HG03280 (cell line): Measurements from ENCODE around the gene RTL1.

Experiments used
- ATAC-seq: cut with Tn5 transposase; IDR thresholded peaks from one replicate; pipeline ENCODE4 v1.9.1; 2021; ENCODE audit warnings: mild to moderate bottlenecking, moderate library complexity; ENCODE audit not compliant: unreplicated experiment

The RTL1 gene

DNA sequence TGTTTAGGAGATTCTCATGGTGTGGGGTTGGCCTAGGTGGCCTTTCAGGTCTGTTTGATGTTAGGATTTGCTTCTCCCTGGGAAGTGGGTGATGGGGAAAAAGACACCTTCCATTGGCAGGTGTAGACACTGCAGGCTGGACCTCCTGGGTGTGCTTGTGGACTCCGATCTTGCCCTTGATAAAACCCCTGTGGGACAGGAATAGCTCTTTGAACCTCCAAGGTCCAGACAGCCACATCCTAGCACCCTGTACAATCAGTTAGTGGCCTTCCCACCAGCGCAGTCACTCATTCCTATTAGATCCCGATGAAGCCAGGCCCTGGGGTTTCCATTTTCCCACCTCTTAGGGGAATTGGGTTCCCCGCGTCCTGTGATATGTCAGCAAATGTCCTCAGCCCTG lies 49.1 kb downstream of the RTL1 start:
- no peak for ATAC-seq

DNA sequence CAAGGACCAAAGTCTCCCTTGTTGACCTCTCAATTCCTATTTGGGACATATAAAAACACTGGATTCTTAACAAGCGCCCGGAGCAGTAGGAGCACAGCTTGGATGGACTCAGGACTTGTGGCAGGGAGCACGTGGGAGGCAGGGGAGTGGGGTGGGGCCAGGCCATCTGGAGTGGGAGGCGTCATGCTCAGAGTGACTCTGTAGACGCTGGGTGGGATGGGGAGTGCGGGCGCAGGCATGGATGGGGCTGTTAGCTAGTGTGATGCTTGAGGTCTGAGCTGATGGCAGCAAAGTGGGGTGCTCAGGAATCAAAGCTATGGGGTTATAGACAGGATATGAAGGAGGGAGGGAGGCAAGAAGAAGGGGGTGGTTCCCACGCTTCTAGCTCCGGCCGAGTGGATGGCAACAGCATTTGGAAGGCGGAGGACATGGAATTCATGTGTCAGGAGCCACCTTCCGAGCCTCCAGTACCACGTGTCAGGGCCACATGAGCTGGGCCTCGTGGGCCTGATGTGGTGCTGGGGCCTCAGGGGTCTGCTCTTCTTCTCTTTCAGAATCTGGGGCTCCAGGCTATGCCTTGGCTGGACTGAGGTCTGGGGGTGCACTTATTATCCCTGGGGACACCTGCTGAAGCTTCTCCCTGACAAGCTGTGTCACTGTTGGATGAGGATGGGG lies 51.4 kb downstream of the RTL1 start:
- ATAC-seq: no peak

DNA sequence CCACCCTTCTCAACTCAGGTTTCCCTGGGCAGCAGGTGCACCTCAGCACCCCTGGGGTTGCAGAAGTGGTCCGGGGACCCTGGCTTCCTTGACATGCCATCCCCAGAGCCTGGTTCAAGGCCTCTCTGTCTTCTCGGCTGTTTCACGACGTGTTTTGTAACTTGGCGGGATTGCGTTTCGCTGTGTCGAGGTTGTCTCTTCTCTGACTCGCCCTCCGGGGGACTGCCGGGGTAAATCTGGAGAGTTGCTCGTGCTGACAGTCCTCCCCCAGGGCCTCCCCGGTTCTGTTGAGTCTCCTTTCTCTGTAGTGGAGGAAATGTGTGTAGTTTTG lies 52.0 kb downstream of the RTL1 start:
- ATAC-seq: no peak

DNA sequence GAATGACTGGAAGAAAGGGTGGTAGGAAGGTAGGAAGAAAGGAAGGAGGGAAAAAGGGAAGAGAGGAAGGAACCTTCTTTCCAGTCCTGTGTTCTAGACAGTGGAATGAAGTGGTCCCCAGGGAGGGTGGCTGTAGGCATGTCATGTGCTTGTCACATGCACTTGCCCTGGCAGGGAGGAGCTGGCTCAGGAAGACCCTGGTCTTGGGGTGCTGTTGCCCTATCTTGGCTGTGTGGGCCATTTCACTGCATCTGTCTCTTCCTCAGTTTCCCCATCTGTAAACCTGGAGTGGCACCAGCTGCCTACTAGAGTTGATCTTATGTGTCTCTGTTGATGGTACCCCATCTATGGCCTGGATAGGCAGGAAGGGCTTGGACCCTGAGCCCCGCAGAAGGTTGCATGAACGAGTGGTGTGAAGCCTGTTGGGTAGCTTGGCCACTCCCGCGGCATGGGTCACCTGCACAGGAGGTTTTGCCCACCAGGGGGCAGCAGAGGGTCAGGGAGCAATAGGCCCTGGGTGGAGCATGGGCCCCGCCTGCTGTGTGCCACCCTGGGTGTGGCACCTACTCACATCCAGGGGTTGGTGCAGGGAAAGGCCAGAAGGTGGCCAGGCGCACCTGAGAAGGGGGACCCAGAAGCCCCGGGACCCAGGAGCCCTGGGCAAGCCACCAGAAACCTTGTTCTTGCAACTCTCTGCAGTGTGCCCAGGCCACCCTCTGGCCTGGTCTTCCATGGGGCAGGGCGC lies 52.5 kb downstream of the RTL1 start:
- ATAC-seq: peak; percentile 69

DNA sequence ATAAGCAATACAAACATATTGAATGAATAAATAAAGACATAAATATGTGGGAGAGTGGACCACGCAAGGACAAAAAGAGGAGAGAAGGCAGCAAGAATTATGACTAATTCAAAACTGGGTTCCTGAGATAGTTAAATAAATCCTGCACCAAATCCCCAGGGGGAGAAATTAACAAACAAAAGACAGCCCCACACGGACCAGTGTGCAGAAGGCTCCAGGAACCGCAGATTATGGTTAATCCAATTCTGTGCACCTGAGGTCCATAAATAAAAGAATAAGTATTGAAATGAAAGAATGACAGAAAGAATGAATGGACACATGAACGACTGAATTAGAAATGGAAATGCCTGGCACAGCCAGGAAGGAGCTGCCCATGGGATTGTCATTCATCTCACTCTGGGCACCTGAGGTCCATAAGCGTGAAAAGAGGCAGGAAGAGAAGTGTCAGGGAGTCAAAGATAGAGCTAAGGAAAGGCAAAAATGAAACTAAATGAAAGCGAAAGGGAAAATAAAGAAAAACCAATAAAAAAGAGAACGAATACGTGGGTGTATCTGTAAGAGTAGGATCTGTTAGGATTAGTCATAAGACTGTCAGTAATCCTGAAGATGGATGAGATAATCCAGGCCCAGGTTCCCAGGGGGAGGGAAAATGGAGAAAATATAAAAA lies 54.3 kb downstream of the RTL1 start:
- no peak for ATAC-seq

DNA sequence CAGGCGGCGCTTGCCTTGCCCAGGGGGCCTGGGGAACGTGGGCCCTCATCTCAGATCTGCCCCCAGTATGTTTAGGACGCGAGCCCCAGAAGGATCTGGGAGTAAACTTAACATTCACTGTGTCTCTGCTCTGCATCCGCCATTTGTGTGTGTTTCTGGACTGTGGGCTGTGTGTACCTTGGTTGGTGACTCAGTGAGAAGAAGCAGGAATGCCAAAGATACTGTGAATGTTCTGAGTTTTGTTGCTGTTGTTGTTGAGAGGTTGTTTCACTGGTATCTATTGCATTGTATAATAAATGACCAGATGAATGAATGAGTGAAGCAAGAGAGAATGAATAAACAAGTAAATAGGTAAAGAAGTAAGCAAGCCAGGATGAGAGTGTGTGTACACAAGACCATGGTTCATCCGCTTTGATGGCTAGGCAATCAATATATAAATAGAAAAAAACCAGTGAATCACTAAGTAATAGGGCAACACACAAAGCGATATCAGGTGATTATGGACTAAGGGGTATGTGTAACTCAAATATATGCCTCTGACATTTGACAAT lies 57.1 kb downstream of the RTL1 start:
- no peak for ATAC-seq

DNA sequence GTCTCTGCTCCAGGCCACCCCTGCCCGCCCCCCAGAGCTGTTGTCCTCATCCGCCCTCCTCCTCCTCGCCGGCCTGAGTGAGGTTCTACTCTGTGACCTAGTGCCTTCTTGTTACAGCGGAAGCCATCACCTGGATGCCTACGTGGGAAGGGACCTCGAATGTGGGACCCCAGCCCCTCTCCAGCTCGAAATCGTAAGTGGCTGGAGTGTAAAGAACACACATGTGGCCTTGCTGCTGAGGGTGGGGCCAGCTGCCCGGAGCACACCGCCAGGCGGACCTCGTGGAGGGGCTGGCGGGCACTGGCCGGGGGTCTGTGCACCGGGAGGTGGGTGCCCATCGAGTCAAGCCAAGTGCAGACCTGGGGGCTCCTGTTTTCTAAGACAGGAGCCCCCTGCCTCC lies 58.2 kb downstream of the RTL1 start:
- ATAC-seq: no peak

DNA sequence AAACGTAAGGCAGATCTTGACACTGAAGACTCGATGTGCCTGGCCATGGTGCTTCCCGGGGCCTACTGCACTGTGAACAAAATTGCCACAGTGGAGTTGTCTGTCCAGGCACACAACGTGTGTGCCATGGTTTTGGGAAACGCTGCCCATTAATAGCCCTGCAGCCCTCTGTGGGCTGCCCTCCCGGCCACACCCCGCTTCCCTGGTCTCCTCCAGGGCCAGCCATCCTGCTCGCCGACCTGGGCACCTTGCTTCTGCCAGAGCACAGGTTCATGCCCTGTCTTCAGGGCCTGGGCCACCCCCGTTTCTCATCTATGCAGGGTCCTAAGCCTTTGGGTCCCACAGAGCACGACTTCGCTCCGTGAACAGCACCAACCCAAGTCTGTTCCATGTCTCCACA lies 58.7 kb downstream of the RTL1 start:
- no peak for ATAC-seq

DNA sequence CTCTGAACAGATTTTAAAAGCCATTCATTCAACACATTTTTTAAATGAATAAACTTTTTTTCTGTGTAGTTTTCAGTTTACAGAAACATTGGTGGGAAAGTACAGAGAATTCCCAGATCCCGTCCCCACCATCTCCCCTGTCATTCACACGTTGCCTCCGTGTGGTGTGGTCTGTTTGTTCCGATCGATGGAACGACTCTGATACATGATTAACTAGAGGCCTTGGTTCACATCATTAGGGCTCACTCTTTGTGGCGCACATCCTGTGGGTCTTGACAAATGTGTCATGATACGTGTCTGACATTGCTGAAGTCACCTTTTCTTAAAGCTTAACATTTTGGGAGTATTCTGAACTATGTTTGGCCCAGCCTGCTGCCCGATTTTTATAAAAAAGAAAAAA lies 59.1 kb downstream of the RTL1 start:
- ATAC-seq: no peak

DNA sequence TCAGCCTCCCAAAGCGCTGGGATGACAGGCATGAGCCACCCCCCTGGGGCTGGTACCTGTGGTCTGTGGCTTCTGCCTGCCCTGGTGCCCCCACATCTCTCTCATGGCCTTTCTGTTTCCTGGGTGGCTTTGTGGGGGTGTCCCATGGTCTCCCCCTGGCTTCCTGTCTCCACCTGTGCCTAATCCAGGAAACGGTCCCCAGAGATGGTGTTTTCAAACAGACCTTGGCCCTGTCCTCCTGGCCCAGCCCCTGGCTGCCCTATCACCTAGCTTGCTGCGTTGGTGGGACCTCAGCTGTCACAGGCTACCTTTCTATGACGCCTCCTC lies 59.5 kb downstream of the RTL1 start:
- ATAC-seq: no peak

DNA sequence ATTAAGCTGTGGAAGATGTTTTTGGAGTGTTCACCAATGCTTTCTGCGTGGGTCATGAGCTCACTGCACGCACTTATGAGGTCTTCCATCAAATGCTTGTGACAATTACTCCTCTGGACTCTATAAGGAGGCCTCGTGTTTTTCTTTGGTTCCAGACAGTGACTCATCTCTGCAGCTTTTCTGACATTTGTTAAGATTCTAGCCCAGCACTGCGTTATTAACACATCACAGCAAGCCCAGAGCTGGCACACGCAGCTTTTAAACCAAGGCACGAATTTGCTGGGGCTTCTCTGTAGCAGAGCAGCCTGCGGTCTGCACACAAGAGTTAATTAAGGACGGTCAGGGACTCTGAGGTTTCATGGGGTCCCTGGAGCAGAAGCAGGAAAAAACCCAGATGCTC lies 60.7 kb downstream of the RTL1 start:
- ATAC-seq: no peak

DNA sequence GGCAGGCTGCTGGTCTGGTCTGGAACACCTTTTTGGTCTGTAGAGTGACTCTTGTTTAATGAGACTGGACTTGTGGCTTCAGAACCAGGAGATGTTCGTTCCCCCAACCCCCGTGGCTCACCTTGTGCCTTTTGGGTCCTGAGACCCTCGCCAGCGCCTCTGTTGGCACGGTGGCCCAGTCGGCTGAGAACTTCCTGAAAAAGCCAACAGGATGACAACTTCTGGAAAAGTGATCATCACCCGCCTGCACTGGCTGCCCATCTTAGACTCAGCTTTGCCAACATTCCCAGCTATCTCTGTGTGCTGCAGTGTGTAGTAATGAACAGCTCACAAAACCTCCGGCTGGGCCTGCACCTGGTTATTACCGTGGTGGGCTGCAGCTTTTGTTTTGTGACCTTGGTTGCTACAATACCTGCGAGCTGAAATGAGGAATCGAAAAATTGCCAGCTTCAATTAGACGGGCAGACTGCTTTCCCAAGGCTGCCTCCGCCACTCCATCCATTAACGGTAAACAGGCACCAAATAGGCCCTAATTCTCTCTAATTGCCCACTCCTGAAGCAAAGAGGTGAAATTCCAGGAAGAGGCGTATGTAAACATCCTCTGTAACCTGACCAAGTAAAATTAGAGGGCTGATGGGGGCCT lies 61.6 kb downstream of the RTL1 start:
- no peak for ATAC-seq

DNA sequence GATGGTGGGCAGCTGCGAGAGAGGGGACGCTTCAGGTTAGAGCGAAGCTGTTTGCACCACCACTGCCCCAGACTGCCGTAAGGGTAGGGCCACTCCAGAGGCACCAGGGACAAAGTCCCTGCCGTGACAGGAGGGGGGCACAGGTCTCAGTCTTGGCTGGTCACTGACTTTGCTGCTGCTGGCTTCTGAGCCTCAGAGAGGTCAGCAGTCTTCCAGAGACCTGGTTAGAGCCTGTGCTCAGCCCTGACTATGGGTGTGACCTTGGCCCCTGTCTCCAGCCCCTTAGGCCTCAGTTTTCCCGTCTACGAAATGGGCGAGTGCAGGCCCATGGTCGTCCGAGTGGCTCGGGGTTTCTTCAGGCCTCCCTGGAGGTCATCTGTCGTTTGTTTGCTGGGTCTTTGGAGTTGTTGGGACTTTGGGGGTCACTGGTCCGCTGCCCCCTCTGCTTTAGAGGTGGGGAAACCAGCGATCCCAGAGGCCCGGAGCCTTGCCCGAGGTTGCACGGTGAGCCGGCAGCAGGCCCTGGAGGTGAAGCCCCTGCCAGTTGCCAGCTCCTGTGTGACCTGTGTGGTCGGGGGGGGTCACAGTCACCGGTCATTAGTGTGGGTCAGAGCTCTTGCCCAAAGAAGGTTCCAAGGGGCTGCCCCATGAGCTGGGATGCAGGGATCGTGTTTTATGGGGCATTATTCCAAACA lies 62.3 kb downstream of the RTL1 start:
- ATAC-seq: no peak

DNA sequence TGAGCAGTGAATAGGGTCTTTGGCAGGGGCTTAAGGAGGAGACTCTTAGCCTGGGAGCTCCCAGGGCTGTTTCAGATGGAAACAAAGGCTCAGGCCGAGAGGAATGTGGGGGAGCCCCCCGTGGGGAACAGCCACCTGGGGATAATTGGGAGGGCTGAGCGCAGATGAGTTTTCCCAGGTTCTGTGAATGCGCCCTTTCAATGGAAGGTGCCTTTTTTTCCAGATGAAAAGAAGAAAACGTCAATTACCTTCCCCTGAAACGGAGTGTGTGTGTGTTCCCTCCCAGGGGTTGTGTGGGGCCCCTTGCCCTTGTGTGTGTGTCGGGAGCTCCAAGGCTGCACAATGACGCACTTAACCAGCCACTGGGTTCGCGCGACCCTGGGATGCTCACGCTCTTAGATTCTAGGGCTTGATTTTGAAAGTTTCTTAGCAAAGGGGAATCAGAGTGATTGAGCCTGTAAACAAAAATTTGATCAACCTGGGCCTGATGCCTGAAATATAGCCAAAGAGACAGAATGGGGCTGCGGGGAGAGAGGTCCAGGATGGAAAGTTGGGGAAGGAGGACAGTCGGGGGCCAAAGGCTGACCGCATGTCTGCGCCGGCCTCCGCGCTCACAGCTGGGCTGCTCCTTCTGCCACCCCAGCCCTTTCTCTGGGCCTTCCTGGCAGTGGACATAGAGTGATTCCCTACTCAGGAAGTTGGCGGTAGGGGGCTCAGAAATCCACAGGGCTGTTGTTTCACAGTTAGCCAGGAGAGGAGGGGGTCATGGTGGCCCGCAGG lies 63.0 kb downstream of the RTL1 start:
- no peak for ATAC-seq

DNA sequence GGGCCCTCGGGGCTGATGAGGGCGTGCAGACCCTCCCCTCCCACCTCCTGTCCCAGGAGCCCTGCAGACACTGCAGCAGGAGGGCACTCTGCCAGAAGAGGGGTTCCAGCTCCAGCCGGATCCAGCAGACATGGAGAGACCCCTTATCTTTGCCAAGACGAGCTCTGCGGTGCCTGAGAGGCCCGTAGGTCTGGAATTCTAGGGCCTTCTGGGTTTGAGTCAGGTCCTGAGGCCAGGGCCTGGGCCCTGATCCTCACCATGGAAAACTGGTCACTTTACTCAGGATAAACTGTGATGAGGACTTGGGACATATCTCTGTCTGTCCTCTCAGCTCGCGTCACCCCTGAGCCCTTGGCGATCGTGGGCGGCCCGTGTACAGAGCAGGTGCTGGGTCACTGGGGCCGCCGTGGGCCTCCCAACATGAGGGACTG lies 63.8 kb downstream of the RTL1 start:
- no peak for ATAC-seq

DNA sequence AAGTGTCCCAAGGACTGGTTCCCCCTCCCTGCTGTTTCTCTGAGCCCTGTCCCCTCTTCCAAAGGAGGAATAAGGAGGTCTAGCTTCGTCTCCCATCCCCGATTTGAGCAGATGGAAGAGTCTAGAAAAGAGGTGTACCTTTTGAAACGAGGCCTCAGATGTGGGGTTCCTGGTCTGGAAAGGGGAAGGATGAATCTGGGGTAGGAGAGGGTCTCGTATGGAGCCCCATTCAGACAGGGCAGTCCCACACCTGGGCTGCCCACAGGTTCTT lies 64.3 kb downstream of the RTL1 start:
- ATAC-seq: no peak

DNA sequence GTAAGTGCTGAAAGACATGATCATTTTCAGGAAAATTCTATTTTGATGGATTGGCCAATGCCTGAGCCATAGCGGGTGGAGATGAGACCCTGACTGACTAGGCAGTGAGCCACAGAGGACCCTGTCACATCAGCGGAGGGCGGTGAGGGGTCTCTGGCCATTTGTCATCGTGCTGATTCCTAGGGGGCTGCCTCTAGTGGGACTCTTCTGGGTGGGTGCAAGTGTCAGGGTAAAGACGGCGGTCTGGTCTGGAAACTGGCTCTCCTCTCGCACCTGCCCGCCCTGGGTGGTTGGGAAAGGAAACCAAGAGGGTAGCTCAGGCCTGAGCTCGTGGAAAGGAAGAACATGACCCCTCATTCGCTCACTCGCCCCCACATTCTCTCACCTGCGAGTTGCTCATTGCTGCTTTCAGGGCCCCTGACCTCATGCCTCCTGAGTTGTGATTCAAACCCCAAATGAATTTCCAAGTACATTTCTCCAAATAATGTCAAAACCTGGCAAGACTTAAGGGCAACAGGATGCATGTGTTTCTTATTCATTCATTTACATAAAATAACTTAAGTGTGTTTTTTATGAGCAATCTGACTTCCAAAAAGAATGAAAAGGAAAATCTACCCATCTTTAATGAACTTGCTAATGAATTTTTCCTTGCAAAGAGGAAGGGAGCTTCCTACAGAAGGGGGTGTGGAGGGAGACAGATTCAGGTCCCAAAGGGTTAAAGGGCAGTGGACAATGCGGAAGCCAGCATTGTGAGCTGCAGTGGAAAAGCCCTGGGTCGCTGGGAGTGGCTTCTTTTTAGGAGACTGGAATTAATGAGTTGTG lies 64.8 kb downstream of the RTL1 start:
- ATAC-seq: no peak

DNA sequence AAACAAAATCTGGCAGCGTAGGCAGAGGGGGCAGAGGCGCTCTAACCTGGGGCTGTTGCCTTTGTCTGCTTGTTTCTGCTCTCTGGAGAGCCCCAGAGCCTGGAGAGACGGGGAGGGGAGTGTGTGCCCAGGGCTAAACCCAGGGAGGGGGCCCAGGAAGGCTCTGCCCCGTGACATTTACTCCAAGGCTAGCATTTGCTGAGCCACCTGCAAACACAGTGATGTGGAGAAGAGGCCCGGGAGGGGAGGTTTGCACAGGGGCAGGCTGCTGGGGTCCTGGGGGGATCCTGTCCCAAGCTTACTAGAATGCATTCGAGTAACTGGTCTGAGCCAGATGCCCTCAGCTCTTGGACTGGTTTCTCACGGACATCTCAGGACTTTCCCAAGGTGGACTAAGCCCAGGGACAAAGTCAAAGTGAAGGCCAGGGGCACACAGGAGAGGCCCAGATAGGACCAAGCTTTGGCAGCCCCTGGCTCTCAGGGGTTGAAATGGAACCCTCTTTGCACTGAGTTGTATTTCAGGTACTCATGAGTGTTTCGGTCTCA lies 65.6 kb downstream of the RTL1 start:
- no peak for ATAC-seq
